ENCODE measurements around the gene SAP30.
A peak's percentile ranks its signal among the peaks of the same experiment; 100 is the strongest.

SAP30 gene

GRCh38 chr4:173367285-173367684 is 3.5 kb upstream of the SAP30 start:
- Histone ChIP-seq H3K4me3 (ENCODE audit: low read length in 2 of 2) (no peak overlapping the region), H3K4me1 (ENCODE audit: control insufficient read depth in 2 of 2, insufficient read depth in 2 of 2, low read length in 2 of 2) (peaks cover 0 to 2% of the 10 kb centered on the region in 2 donors), H3K27ac (ENCODE audit: low read depth in 2 of 2, low read length in 2 of 2) (no peak overlapping the region)

DNA sequence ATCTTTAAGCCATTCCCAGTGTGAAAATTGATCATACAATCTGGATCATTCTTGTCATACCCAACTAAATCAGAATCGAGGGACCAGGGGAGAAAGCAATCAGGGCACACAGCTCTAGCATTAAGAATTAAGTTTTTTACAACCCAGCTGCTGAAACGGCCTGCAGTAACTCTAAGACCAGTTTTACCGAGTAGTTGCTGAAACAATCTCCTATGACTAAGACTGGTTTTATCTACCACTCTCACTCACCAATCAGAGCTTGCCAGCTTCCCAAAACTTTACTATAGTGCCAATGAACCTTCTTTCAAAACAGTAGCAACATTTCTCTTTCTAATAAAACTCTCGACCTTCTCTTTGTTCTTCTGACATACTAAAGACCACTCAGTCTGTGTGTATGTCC is 2.8 kb upstream of the SAP30 start:
- H3K27me3 ChIP-seq (ENCODE audit: control insufficient read depth in 2 of 2, insufficient read depth in 2 of 2, low read length in 2 of 2), result no peaks in the 10 kb centered on the region
- H3K36me3 ChIP-seq (ENCODE audit: control insufficient read depth in 2 of 2, insufficient read depth in 2 of 2, low read length in 2 of 2), result no peaks in the 10 kb centered on the region
- H3K9ac ChIP-seq (ENCODE audit: low read depth in 1 of 2, low read length in 2 of 2), result no peak overlapping the region
- H3K9me3 ChIP-seq (ENCODE audit: control insufficient read depth in 2 of 2, low read length in 2 of 2), result no peaks in the 10 kb centered on the region
- peaks cover 5 to 7% of the 10 kb centered on the region in 2 donors for H3K4me1 ChIP-seq (ENCODE audit: control insufficient read depth in 2 of 2, insufficient read depth in 2 of 2, low read length in 2 of 2)
- H3K27ac ChIP-seq (ENCODE audit: low read depth in 2 of 2, low read length in 2 of 2), result no peak overlapping the region
- no peak overlapping the region for H3K4me3 ChIP-seq (ENCODE audit: low read length in 2 of 2)

More at GRCh38 chr4:173367285-173367684, 3.5 kb upstream of the SAP30 start:
- H3K9ac ChIP-seq (ENCODE audit: low read depth in 1 of 2, low read length in 2 of 2), result no peak overlapping the region
- H3K9me3 ChIP-seq (ENCODE audit: control insufficient read depth in 2 of 2, low read length in 2 of 2), result no peaks in the 10 kb centered on the region
- H3K36me3 ChIP-seq (ENCODE audit: control insufficient read depth in 2 of 2, insufficient read depth in 2 of 2, low read length in 2 of 2), result no peaks in the 10 kb centered on the region
- no peaks in the 10 kb centered on the region for H3K27me3 ChIP-seq (ENCODE audit: control insufficient read depth in 2 of 2, insufficient read depth in 2 of 2, low read length in 2 of 2)

GRCh38 chr4:173370130-173370476 is 651 bp upstream of the SAP30 start:
- peak overlapping the region; percentile 87 to 96 for H3K9ac ChIP-seq (ENCODE audit: low read depth in 1 of 2, low read length in 2 of 2)
- H3K36me3 ChIP-seq (ENCODE audit: control insufficient read depth in 2 of 2, insufficient read depth in 2 of 2, low read length in 2 of 2), result no peaks in the 10 kb centered on the region

DNA sequence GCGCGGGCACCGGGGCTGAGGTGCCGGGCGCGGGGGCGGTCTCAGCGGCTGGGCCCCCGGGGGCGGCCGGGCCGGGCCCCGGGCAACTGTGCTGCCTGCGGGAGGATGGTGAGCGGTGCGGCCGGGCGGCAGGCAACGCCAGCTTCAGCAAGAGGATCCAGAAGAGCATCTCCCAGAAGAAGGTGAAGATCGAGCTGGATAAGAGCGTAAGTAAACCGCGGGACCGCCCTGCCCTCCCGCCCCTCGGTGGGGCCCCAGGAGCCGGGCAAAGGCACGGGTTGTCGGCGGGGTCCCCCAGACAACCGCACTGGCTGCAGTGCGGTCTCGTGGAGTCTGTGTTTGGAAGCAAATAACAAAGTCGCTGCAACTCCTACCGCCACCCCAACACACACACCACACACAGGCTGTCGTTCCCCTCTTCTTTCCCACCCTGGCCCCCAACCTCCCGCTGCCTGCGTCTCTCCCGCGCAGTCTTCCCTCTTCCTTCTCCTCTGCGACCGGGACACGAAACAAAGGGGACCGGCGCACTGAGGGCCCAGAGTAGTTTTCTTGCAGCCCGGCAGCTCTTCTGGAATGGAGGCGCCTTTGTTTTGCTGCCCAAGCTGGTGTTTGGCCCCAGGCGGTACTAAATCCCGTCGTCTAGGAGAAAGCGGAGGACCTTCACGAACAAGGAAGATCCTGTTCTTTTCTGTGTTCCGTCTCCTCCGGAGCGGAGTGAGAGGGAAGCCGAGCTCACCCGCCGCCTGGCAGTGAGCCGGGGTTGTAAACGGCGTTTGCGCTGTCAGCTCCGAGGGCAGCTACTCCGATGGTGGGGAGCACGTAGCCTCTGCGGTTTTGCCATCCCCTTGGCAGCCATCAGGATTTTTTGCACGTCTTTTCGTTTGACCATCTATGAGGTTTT is 788 bp downstream of the SAP30 start:
- H3K4me1 ChIP-seq (ENCODE audit: control insufficient read depth in 2 of 2, insufficient read depth in 2 of 2, low read length in 2 of 2), result peaks cover 6 to 7% of the 10 kb centered on the region in 2 donors
- H3K27ac ChIP-seq (ENCODE audit: low read depth in 2 of 2, low read length in 2 of 2), result peak overlapping the region; percentile 84 to 90
- no peaks in the 10 kb centered on the region for H3K9me3 ChIP-seq (ENCODE audit: control insufficient read depth in 2 of 2, low read length in 2 of 2)
- H3K36me3 ChIP-seq (ENCODE audit: control insufficient read depth in 2 of 2, insufficient read depth in 2 of 2, low read length in 2 of 2), result no peaks in the 10 kb centered on the region
- H3K4me3 ChIP-seq (ENCODE audit: low read length in 2 of 2), result peak overlapping the region; percentile 96 to 99
- no peaks in the 10 kb centered on the region for H3K27me3 ChIP-seq (ENCODE audit: control insufficient read depth in 2 of 2, insufficient read depth in 2 of 2, low read length in 2 of 2)
- peak overlapping the region; percentile 52 to 87 for H3K9ac ChIP-seq (ENCODE audit: low read depth in 1 of 2, low read length in 2 of 2)

More at GRCh38 chr4:173370130-173370476, 651 bp upstream of the SAP30 start:
- Histone ChIP-seq H3K27ac (ENCODE audit: low read depth in 2 of 2, low read length in 2 of 2) (peak overlapping the region; percentile 97 to 98), H3K4me1 (ENCODE audit: control insufficient read depth in 2 of 2, insufficient read depth in 2 of 2, low read length in 2 of 2) (peaks cover 6 to 9% of the 10 kb centered on the region in 2 donors), H3K4me3 (ENCODE audit: low read length in 2 of 2) (peak overlapping the region; percentile 96 to 99), H3K9me3 (ENCODE audit: control insufficient read depth in 2 of 2, low read length in 2 of 2) (no peaks in the 10 kb centered on the region), H3K27me3 (ENCODE audit: control insufficient read depth in 2 of 2, insufficient read depth in 2 of 2, low read length in 2 of 2) (no peaks in the 10 kb centered on the region)

GRCh38 chr4:173374588-173374987 is 3.8 kb downstream of the SAP30 start:
- H3K4me3 ChIP-seq (ENCODE audit: low read length in 2 of 2), result no peak overlapping the region
- no peak overlapping the region for H3K9ac ChIP-seq (ENCODE audit: low read depth in 1 of 2, low read length in 2 of 2)
- H3K27ac ChIP-seq (ENCODE audit: low read depth in 2 of 2, low read length in 2 of 2), result no peak overlapping the region
- H3K9me3 ChIP-seq (ENCODE audit: control insufficient read depth in 2 of 2, low read length in 2 of 2), result no peaks in the 10 kb centered on the region
- H3K27me3 ChIP-seq (ENCODE audit: control insufficient read depth in 2 of 2, insufficient read depth in 2 of 2, low read length in 2 of 2), result no peaks in the 10 kb centered on the region
- peaks cover 0 to 3% of the 10 kb centered on the region in 2 donors for H3K36me3 ChIP-seq (ENCODE audit: control insufficient read depth in 2 of 2, insufficient read depth in 2 of 2, low read length in 2 of 2)
- peaks cover 6 to 7% of the 10 kb centered on the region in 2 donors for H3K4me1 ChIP-seq (ENCODE audit: control insufficient read depth in 2 of 2, insufficient read depth in 2 of 2, low read length in 2 of 2)

DNA sequence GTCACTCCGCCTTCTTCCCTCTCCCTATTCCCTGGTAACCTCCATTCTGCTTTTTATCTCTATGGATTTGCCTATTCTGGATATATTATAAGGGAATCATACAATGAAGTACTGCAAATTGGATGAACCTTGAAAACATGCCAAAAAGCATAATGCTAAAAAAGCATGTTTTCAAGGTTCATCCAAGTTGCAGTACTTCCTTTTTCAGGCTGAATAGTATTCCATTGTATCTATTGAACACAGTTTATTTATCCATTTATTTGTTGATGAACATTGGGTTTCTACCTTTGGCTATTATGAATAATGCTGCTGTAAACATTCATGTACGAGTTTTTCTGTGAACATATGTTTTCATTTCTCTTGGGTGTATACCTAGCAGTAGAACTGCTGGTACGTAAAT is 9.2 kb downstream of the SAP30 start:
- Histone ChIP-seq H3K36me3 (ENCODE audit: control insufficient read depth in 2 of 2, insufficient read depth in 2 of 2, low read length in 2 of 2) (peaks cover 0 to 3% of the 10 kb centered on the region in 2 donors), H3K9ac (ENCODE audit: low read depth in 1 of 2, low read length in 2 of 2) (no peak overlapping the region), H3K4me1 (ENCODE audit: control insufficient read depth in 2 of 2, insufficient read depth in 2 of 2, low read length in 2 of 2) (no peaks in the 10 kb centered on the region), H3K9me3 (ENCODE audit: control insufficient read depth in 2 of 2, low read length in 2 of 2) (no peaks in the 10 kb centered on the region), H3K4me3 (ENCODE audit: low read length in 2 of 2) (no peak overlapping the region), H3K27ac (ENCODE audit: low read depth in 2 of 2, low read length in 2 of 2) (no peak overlapping the region), H3K27me3 (ENCODE audit: control insufficient read depth in 2 of 2, insufficient read depth in 2 of 2, low read length in 2 of 2) (no peaks in the 10 kb centered on the region)

DNA sequence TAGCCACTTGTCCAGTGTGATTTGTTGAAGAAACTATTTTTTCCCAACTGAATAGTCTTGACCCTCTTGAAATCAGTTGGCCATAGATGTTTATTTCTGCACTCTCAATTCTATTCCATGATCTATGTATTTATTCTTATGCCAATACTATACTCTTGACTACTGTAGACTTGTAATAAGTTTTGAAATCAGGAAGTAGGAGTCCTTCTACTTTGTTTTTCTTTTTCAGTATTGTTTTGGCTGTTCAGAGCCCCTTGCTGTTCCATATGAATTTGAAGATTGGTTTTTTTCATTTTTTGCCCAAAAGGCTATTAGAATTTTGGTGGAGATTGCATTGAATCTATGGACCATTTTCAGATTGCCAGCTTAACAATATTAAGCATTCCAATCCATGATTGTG is 10.2 kb downstream of the SAP30 start:
- no peak overlapping the region for H3K9ac ChIP-seq (ENCODE audit: low read depth in 1 of 2, low read length in 2 of 2)
- no peak overlapping the region for H3K4me3 ChIP-seq (ENCODE audit: low read length in 2 of 2)
- H3K36me3 ChIP-seq (ENCODE audit: control insufficient read depth in 2 of 2, insufficient read depth in 2 of 2, low read length in 2 of 2), result peaks cover 0 to 3% of the 10 kb centered on the region in 2 donors
- H3K4me1 ChIP-seq (ENCODE audit: control insufficient read depth in 2 of 2, insufficient read depth in 2 of 2, low read length in 2 of 2), result no peaks in the 10 kb centered on the region
- H3K9me3 ChIP-seq (ENCODE audit: control insufficient read depth in 2 of 2, low read length in 2 of 2), result no peaks in the 10 kb centered on the region
- H3K27ac ChIP-seq (ENCODE audit: low read depth in 2 of 2, low read length in 2 of 2), result no peak overlapping the region
- no peaks in the 10 kb centered on the region for H3K27me3 ChIP-seq (ENCODE audit: control insufficient read depth in 2 of 2, insufficient read depth in 2 of 2, low read length in 2 of 2)

DNA sequence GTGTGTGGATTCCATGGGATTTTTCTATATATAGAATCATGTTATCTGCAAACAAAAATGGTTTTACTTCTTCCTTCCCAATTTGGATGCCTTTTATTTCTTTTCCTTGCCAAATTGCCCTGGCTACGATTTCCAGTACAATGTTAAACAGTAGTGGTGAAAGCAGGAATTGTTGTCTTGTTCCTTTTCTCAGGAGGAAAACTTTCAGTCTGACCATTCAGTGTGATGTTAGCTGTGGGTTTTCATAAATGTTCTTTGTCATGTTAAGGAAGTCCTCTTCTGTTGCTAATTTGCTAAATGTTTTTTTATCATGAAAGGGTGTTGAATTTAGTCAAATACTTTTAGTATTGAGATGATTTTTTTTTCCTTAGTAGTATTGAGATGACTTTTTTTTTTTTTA is 10.9 kb downstream of the SAP30 start:
- peaks cover 0 to 3% of the 10 kb centered on the region in 2 donors for H3K36me3 ChIP-seq (ENCODE audit: control insufficient read depth in 2 of 2, insufficient read depth in 2 of 2, low read length in 2 of 2)
- H3K27ac ChIP-seq (ENCODE audit: low read depth in 2 of 2, low read length in 2 of 2), result no peak overlapping the region
- H3K4me3 ChIP-seq (ENCODE audit: low read length in 2 of 2), result no peak overlapping the region
- H3K9me3 ChIP-seq (ENCODE audit: control insufficient read depth in 2 of 2, low read length in 2 of 2), result no peaks in the 10 kb centered on the region
- H3K27me3 ChIP-seq (ENCODE audit: control insufficient read depth in 2 of 2, insufficient read depth in 2 of 2, low read length in 2 of 2), result no peaks in the 10 kb centered on the region
- H3K4me1 ChIP-seq (ENCODE audit: control insufficient read depth in 2 of 2, insufficient read depth in 2 of 2, low read length in 2 of 2), result no peaks in the 10 kb centered on the region
- no peak overlapping the region for H3K9ac ChIP-seq (ENCODE audit: low read depth in 1 of 2, low read length in 2 of 2)

GRCh38 chr4:173382349-173382748 is 11.6 kb downstream of the SAP30 start:
- Histone ChIP-seq H3K27me3 (ENCODE audit: control insufficient read depth in 2 of 2, insufficient read depth in 2 of 2, low read length in 2 of 2) (no peaks in the 10 kb centered on the region), H3K9me3 (ENCODE audit: control insufficient read depth in 2 of 2, low read length in 2 of 2) (no peaks in the 10 kb centered on the region), H3K9ac (ENCODE audit: low read depth in 1 of 2, low read length in 2 of 2) (no peak overlapping the region), H3K36me3 (ENCODE audit: control insufficient read depth in 2 of 2, insufficient read depth in 2 of 2, low read length in 2 of 2) (peaks cover 0 to 3% of the 10 kb centered on the region in 2 donors), H3K4me1 (ENCODE audit: control insufficient read depth in 2 of 2, insufficient read depth in 2 of 2, low read length in 2 of 2) (no peaks in the 10 kb centered on the region), H3K4me3 (ENCODE audit: low read length in 2 of 2) (no peak overlapping the region), H3K27ac (ENCODE audit: low read depth in 2 of 2, low read length in 2 of 2) (no peak overlapping the region)

DNA sequence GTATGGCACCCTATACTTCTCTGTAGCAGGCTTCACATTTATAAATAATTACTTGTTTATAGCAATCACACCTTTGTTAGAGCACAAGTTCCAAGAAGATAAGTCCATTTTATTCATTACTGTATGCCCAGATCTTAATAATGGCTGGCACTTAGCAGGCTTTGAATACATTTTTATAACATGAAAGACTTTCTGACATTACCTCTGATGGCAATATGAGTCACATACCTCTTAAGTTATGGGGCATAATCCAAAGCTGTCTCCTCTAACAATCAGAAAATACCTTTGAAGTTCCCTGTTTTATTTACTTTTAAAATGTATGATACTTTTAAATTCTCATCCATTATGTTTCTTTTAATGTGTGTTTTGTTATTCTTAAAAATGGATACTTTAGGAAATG is 16.0 kb downstream of the SAP30 start:
- no peaks in the 10 kb centered on the region for H3K9me3 ChIP-seq (ENCODE audit: control insufficient read depth in 2 of 2, low read length in 2 of 2)
- H3K4me1 ChIP-seq (ENCODE audit: control insufficient read depth in 2 of 2, insufficient read depth in 2 of 2, low read length in 2 of 2), result no peaks in the 10 kb centered on the region
- no peaks in the 10 kb centered on the region for H3K27me3 ChIP-seq (ENCODE audit: control insufficient read depth in 2 of 2, insufficient read depth in 2 of 2, low read length in 2 of 2)
- no peak overlapping the region for H3K27ac ChIP-seq (ENCODE audit: low read depth in 2 of 2, low read length in 2 of 2)
- no peak overlapping the region for H3K4me3 ChIP-seq (ENCODE audit: low read length in 2 of 2)
- no peaks in the 10 kb centered on the region for H3K36me3 ChIP-seq (ENCODE audit: control insufficient read depth in 2 of 2, insufficient read depth in 2 of 2, low read length in 2 of 2)
- no peak overlapping the region for H3K9ac ChIP-seq (ENCODE audit: low read depth in 1 of 2, low read length in 2 of 2)
